Activated CD4-positive, CD25-positive, alpha-beta regulatory T cell treated with anti-CD3 and anti-CD28 coated beads, Interleukin-2, amount 50 U/mL, for 24 hours (primary cell): ENCODE measurements around the gene OR1J2.
"Not testable (repeated sequence)": the region's sequence is repeated elsewhere in the genome, so short reads cannot be mapped to it uniquely, and the experiment has no call there.

Experiments
- ATAC-seq, 2 donors: fragments of 150-1000 bp; cut with Tn5 transposase; one replicate each; pipeline ENCODE4 v1.10.0; 2021; ENCODE audit warnings: mild to moderate bottlenecking in 1 of 2, moderate library complexity in 1 of 2

The OR1J2 gene

GRCh38 chr9:122510502-122510901 lies at the start of gene OR1J2:
Gene OR1J2, plus strand, starts transcription at chr9:122510802. Its CDS starts 0 bp downstream, at chr9:122510802.
- no peak for ATAC-seq

- no peak for ATAC-seq
These were observed 46.6 kb upstream of the OR1J2 start for GRCh38 chr9:122463828-122464632.

DNA sequence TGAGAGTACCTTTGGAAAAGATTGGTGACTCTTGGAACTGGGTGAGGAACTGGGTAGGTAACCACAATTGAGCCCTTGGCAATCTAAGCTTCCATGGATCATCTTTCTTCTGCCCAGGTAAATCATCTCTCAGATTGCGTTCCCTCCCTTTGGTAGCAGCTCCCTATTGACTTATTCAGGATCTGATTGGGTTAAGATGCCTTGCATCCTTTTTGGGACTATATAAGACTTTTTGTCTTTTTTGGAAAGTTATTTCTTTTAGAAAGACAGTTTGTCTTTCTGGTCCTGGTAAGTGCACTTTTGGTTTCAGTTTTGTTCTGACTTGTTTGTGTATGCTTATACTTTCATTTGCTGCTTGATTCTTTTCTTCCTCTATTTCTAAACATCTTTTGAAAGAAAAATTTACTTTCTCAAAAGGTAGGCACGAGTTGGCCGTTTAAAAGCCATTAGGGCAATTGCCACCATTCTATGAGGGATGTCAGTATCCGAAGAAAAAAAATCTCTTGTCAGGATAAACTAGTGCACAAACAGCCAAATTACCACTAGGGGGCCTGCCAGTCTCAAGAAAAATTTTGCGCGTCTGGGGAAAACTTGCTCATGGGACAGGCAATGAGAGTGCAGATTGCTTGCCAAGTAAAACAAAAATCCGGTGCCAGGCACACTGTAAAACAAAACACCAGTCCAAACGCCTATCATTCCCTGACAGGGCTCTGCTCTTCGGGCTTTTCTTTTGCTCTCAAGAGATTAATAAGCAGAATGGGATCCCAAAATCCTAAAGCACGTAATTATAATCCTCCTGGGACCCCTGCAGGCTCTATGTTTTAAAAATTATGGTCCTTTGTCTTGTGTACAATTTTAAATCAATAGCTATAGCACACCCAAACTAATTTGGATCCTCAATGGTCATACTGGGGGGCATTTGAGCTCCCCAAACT lies 45.7 kb upstream of the OR1J2 start:
- peak; percentile 59 to 70 for ATAC-seq

DNA sequence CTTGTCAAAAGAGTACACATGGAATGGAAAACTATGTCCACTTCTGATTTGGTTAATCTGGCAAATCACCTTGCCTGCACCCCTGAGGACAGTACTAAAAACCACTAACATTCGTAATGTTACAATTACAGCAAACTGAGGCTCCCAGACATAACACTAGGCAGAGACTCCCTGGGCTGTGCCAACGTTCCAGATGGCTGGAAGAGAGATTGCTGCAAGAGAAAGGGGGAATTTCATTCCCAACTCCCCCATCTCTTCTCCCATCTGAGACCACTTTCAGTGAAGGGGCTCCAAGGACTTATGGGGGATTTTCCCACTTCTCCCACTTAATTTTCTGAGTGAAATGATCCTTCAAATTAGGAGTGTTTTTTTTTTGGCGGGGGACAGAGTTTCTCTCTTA lies 44.1 kb upstream of the OR1J2 start:
- ATAC-seq, result no peak

- ATAC-seq, result no peak
These were observed 41.9 kb upstream of the OR1J2 start for GRCh38 chr9:122468735-122469134.

GRCh38 chr9:122474561-122474960 lies 36.0 kb upstream of the OR1J2 start:
- ATAC-seq, result no peak

- ATAC-seq, result no peak
These were observed 34.9 kb upstream of the OR1J2 start for GRCh38 chr9:122475717-122476116.

DNA sequence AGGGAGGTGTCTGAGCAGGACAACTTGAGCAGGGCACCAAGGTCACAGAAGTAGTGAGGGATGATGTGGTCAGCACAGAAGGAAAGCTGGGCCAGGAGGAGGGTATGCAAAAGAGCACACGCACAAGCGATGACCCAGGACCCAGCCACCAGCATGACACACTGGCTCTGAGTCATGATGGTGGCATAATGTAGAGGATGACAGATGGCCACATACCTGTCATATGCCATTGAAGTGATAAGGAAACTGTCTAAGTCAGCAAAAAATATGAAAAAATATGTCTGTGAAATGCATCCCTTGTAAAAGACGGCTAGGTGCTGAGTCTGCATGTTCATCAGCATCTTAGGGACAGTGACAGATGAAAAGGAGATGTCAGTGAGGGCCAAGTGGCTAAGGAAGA lies 33.3 kb upstream of the OR1J2 start:
- ATAC-seq, result peak; percentile 48 to 64

DNA sequence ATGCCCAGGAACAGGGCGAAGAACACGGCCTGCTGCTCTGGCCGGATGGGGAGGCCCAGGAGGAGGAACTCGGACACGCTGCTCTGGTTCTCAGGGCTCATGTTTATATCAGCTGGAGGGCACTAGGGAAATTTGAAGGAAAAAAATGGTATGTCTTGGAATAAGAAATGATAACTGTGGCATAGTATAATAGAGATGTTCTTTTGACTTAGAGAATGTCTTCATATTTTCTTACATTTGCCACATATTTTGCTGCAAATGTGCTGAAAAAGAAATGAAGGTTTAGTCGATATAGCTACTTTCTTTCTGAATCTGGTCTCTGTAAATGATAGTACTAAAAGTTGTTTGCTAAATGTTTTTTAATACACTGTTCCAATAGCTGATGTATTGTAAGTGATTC lies 32.8 kb upstream of the OR1J2 start, which contains the start of gene OR1J1:
TSS of gene OR1J1 (minus strand) at position 101 of the 400 bp plus-strand sequence. CDS start at position 101, 0 bp downstream.
- ATAC-seq, result no peak

DNA sequence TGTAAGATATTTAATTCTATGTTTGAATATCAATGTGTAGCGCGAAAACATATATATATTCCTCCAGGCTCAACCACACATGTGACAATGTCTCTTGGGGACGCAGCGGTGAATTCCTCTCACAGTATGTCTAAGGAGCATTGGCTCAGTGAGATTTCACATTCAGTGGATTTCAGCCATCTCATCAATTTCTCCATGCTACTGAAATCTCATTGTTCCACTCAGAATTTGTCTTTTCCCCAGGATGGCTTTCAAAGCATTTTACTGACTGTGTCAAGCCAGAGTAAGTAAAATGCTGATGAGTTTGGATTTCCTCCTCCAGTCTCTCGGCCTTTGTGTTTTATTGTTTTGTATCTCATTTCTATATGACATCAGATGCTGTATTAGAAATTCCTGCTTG lies 31.5 kb upstream of the OR1J2 start:
- no peak for ATAC-seq

DNA sequence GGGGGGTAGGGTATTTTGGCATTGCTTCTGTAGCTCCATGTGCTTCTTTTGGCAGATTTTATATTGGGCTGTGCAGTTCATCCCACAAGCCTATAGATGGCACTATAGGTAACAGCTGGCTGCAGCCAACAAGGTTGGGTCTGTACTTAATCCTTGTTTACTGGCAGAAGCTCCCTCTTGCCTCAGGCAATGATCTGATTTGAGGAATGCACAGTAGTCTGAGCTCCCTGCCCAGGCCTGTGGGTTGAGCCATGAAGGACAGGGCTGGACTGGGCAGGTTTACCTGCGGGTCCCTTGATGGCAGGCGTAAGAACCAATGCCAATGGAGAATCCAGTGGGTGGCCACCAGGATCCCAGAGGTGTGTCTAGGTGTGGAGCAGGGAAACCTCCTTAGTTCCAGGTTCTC lies 11.7 kb upstream of the OR1J2 start:
- no peak for ATAC-seq

DNA sequence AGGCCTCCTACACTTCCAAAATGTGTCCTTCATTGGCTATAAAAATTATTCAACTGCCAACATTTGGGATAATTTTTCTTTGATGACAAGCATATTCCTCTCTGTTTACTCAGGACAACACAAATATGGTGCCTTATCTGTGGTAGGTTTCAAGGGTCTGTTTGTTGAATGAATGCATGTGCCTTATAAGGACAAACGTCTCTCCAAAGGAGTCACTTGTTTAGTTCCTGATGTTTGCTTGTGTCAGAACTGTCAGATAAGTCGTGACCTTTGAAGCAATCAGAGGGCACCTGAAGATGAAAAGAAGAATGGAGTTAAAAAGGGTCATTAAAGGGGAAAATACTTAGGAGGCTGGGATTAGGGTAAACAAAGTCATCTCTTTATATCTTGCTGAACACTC lies 3.6 kb upstream of the OR1J2 start:
- no peak for ATAC-seq

DNA sequence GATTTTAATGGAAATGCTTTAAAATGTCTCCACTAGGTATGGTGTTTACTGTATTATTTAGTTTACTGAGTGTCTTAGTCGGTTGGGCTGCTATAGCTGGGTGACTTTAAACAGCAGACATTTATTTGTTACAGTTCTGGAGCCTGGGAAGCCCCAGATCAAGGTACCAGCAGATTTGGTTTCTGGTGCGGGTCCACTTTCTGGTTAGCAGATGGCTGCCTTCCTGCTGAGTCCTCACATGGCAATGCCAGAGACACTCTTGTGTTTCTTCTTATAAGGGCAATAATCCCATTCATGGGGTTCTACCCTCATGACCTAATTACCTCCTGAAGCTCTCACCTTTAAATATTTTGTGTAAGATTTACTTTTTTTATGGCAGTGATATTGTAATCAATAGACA lies 7.6 kb downstream of the OR1J2 start:
- ATAC-seq, result no peak

GRCh38 chr9:122518841-122519240 lies 8.2 kb downstream of the OR1J2 start, which contains the start of gene OR1J4:
Gene OR1J4, plus strand, starts transcription at chr9:122519141. Its CDS starts 0 bp downstream, at chr9:122519141.
- ATAC-seq, result no peak

DNA sequence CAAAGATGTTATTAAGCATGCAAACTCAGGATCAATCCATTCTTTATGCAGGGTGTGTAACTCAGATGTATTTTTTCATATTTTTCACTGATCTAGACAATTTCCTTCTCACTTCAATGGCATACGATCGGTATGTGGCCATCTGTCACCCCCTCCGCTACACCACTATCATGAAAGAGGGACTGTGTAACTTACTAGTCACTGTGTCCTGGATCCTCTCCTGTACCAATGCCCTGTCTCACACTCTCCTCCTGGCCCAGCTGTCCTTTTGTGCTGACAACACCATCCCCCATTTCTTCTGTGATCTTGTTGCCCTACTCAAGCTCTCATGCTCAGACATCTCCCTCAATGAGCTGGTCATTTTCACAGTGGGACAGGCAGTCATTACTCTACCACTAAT lies 8.8 kb downstream of the OR1J2 start:
- no peak for ATAC-seq

DNA sequence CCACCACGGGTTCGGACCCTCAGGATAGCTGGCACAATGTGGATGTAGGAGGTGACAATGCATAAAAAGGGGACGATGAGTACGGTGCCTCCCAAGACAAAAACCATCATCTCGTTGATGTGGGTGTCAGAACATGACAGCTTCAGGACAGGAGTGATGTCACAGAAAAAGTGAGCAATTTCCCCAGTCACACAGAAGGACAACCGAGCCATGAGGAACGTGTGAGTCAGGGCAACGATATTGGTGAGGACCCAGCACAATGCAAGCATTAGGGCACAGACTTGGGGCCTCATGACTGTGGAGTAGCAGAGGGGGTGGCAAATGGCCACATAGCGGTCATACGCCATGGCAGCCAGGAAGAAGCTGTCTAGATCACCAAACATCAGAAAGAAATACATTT lies 16.0 kb downstream of the OR1J2 start:
- ATAC-seq, result peak; percentile 55 to 58

DNA sequence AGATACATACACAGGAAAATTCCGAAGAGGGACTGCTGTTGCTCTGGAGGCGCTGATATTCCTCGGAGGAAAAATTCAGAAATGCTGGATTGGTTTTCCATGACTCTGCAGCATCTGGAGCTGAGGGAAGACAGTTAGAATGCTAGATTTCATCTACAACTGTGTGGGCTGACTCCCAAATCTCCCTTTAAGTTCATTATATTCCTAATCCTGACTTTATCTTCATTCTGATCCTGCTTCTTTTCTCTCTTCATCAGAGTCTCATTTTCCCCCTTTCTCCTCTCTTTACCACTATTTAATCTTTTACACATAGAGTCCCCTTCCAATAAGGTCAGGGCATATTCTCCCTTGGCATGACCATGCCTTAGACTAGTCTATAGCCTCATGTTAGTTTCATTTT lies 16.6 kb downstream of the OR1J2 start, which contains the start of gene OR1N1:
TSS of gene OR1N1 (minus strand) at position 101 of the 400 bp plus-strand sequence. CDS start at position 101, 0 bp downstream.
- ATAC-seq, result no peak

- ATAC-seq, result not testable (repeated sequence)
These were observed 20.6 kb downstream of the OR1J2 start for GRCh38 chr9:122531157-122531556.

DNA sequence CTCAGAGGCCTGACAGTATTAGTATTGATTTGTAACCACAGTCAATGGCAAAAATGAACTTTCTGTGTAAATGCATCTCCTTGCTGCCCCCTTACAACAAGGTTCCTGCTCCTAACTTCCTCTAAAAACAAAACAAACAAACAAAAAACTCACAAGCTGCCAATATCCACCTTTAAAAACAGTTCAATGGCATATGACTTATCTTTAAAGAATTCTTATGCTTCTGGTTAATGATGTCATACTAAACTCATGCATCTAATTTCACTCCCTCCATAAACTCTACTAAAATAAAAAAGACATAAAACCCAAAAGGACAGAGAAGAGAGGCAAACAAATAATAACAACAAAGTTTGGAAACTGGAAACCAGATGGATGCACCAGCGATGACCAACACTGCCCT lies 25.5 kb downstream of the OR1J2 start:
- no peak for ATAC-seq

DNA sequence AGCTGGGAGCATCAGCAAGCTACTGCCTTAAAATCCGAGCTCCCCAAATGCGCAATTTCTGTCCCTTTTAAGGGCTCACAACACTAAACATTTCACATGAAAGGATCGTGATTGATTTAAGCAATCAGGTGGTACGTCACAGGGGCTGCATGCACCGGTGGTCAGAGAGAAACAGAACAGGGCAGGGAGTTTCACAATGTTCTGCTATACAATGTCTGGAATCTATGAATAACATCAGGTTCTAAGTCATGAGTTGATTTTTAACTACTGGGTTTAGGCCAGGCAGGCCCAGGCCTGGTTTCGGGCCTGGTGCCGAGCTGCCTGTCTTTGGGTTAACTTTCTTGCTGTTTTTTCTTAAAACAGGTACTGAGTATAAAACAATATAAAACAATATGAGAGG lies 26.5 kb downstream of the OR1J2 start:
- ATAC-seq, result not testable (repeated sequence)

- no peak for ATAC-seq
These were observed 28.2 kb downstream of the OR1J2 start for GRCh38 chr9:122538757-122539156.

GRCh38 chr9:122546196-122546595 lies 35.6 kb downstream of the OR1J2 start:
- no peak for ATAC-seq

DNA sequence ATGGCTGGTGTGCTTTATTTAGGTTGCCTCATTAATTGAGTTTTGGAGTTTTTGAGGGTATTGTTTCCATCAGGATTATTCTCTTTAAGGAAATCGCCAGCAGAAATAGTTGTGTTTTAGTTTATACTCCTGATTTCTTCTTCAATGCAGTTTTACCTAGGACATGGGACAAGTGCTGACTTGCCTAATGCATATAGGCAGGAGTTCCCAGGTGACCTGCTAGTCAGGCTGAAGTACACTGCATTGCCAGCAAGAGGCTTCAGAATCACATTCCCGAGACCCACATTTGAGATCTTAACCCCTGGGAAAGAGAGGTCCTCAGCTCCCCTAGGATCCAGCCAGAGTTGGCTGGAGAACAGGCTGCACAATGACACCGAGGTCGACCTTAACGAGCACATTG lies 40.8 kb downstream of the OR1J2 start:
- no peak for ATAC-seq
